Stimulated activated CD8-positive, alpha-beta memory T cell treated with anti-CD3 and anti-CD28 coated beads, Interleukin-2, amount 100 ng/mL, for 1 hour (primary cell): ENCODE data around the gene SLC7A1.

Experiments used
- DNase-seq, 2 donors: peaks; one replicate each; pipeline ENCODE4 v3.0.0-alpha.2; 2020; ENCODE audit warnings: low read depth in 2 of 2

Gene SLC7A1

GRCh38 chr13:29530901-29531300 lies 64.6 kb downstream of the SLC7A1 start:
- DNase-seq, result no peak

- no peak for DNase-seq
Observed at GRCh38 chr13:29529754-29530153, 65.7 kb downstream of the SLC7A1 start.

GRCh38 chr13:29527916-29528315 lies 67.6 kb downstream of the SLC7A1 start:
- DNase-seq, result no peak

GRCh38 chr13:29527511-29527910 lies 68.0 kb downstream of the SLC7A1 start:
- DNase-seq, result no peak

GRCh38 chr13:29526741-29527140 lies 68.7 kb downstream of the SLC7A1 start:
- no peak for DNase-seq

- no peak for DNase-seq
Observed at GRCh38 chr13:29525757-29526156, 69.7 kb downstream of the SLC7A1 start.

- DNase-seq, result no peak
Observed at GRCh38 chr13:29524641-29525040, 70.8 kb downstream of the SLC7A1 start.

- no peak for DNase-seq
Observed at GRCh38 chr13:29524176-29524575, 71.3 kb downstream of the SLC7A1 start.

- DNase-seq, result no peak
Observed at GRCh38 chr13:29523199-29523961, 72.1 kb downstream of the SLC7A1 start.

GRCh38 chr13:29522044-29522685 lies 73.3 kb downstream of the SLC7A1 start:
- DNase-seq, result no peak

GRCh38 chr13:29521336-29521735 lies 74.2 kb downstream of the SLC7A1 start:
- DNase-seq, result no peak

- no peak for DNase-seq
Observed at GRCh38 chr13:29520671-29521070, 74.8 kb downstream of the SLC7A1 start.

- no peak for DNase-seq
Observed at GRCh38 chr13:29519921-29520320, 75.6 kb downstream of the SLC7A1 start.

- DNase-seq, result no peak
Observed at GRCh38 chr13:29516880-29517279, 78.6 kb downstream of the SLC7A1 start.

- no peak for DNase-seq
Observed at GRCh38 chr13:29516012-29516411, 79.5 kb downstream of the SLC7A1 start.

- no peak for DNase-seq
Observed at GRCh38 chr13:29515372-29515771, 80.1 kb downstream of the SLC7A1 start.

GRCh38 chr13:29514720-29515310 lies 80.7 kb downstream of the SLC7A1 start:
- no peak for DNase-seq

GRCh38 chr13:29513981-29514719 lies 81.3 kb downstream of the SLC7A1 start:
- DNase-seq, result no peak

- DNase-seq, result no peak
Observed at GRCh38 chr13:29513002-29513980, 82.2 kb downstream of the SLC7A1 start.

GRCh38 chr13:29511980-29512379 lies 83.5 kb downstream of the SLC7A1 start:
- DNase-seq, result no peak
